Ishikawa (cell line): Measurements from ENCODE around the gene U2AF2.

ENCODE experiments used
- RAD21 ChIP-seq: IDR thresholded peaks from 2 replicates; pipeline ENCODE4 v1.6.1; 2012; ENCODE audit warnings: low read depth
- TAF1 ChIP-seq: IDR thresholded peaks from 2 replicates; pipeline ENCODE4 v1.6.1; 2012; ENCODE audit warnings: low read depth, mild to moderate bottlenecking

GRCh38 chr19:55723491-55723890, 68.7 kb downstream of the U2AF2 start:
- TF ChIP-seq TAF1 = no peak
- TF ChIP-seq RAD21 = no peak
